Ishikawa (cell line): ENCODE results near the gene SMAD7.

Experiments used
- CEBPB ChIP-seq: IDR thresholded peaks from 2 replicates; pipeline ENCODE4 v1.6.1; 2012
- CREB1 ChIP-seq: IDR thresholded peaks from 2 replicates; pipeline ENCODE4 v1.6.1; 2012; ENCODE audit warnings: low read depth
- EGR1 ChIP-seq: IDR thresholded peaks from 2 replicates; pipeline ENCODE4 v1.6.1; 2012
- EP300 ChIP-seq: IDR thresholded peaks from 2 replicates; pipeline ENCODE4 v1.6.1; 2012; ENCODE audit warnings: borderline replicate concordance
- NFIC ChIP-seq: IDR thresholded peaks from 2 replicates; pipeline ENCODE4 v1.6.1; 2012
- RAD21 ChIP-seq: IDR thresholded peaks from 2 replicates; pipeline ENCODE4 v1.6.1; 2012; ENCODE audit warnings: low read depth
- TAF1 ChIP-seq: IDR thresholded peaks from 2 replicates; pipeline ENCODE4 v1.6.1; 2012; ENCODE audit warnings: low read depth, mild to moderate bottlenecking
- TCF12 ChIP-seq: IDR thresholded peaks from 2 replicates; pipeline ENCODE4 v1.6.1; 2012; ENCODE audit warnings: low read depth
- TEAD4 ChIP-seq: IDR thresholded peaks from 2 replicates; pipeline ENCODE4 v1.6.1; 2012
- YY1 ChIP-seq: IDR thresholded peaks from 2 replicates; pipeline ENCODE4 v1.6.1; 2012; ENCODE audit warnings: low read depth
- ZBTB7A ChIP-seq: IDR thresholded peaks from 2 replicates; pipeline ENCODE4 v1.6.1; 2012; ENCODE audit warnings: low read depth
- TF ChIP-seq, protein P1 (sequence below): IDR thresholded peaks from 2 replicates; pipeline ENCODE4 v1.6.1; 2012
- TF ChIP-seq, protein P2 (sequence below): IDR thresholded peaks from 2 replicates; pipeline ENCODE4 v1.6.1; 2012
- TF ChIP-seq, protein P3 (sequence below): IDR thresholded peaks from 2 replicates; pipeline ENCODE4 v1.6.1; 2012; ENCODE audit warnings: low read depth, mild to moderate bottlenecking

SMAD7 gene

DNA sequence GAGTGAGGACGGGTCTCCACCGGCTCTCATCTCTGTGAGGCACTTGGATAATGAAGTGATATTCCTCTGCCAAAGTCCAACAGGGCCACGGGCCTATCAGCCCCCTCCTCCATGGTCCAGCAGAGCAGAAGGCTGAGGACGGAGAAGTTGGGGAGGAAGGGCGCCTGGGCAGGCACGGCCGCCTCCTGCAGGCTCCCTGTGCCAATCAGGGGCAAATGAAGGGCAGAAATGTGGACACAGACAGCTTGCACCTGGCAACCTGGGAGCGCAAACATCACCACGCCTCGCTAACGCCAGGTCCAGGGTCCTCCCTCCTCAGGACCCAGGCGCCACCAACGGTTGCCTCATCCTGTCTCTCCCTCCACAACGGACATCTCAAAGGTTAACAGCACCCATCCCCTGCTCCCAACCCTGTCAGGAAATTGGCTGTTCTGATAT, 24.3 kb downstream of the SMAD7 start:
- TF ChIP-seq TEAD4: no peak

DNA sequence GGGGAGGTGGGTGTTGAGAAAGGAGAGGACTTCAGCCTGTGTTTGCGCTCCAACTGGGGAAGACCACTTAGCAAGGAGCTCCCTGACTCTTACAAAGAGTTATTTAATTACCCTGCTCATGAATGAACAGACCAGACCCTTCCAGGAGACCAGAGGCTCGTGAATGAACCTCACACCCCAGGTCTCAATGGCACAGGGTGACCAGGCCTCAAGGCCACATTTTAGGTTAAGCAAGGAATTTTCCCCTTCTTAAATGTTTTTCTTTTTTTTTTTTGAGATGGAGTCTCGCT, 25.3 kb downstream of the SMAD7 start:
- TF ChIP-seq CEBPB: no peak

DNA sequence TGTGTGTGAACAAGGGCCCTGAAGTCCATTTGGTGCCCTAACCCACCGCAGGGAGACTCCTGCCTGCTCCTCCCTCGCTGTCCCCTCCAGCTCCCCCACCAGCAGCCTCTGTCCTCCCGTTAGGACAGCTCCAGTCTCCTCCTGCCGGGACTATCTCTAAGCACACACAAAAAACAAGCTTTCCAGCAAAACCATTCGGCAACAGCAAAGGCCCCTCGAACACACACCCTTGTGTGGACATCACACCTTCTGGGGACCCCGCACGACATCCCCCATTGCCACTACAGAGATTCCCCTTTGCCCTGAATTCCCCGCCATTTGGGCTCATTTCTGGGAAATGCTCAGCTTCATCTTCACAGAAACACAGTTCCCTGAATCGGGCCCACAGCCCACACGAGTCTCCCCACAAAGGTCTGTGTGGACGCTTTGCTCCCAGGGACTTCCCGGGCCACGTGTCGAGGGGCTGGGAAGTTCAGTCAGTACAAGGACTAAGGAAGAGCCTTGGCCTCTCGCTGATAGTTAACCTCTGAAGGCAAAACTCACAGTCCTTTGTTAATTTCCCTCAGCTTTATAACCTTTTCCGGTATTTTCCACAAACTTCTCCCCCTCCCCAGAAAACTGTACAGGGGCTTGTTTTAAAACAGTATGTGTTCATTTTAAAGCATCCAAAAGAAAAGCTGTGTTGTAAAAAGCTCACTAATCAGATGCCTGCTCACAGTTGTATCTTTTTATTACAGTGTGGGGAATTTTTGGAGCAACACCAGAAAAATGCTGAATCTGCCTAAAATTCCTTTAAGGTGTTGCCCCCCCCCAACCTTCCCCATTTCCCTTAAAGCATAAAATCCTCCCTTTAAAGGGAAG, 25.9 kb downstream of the SMAD7 start:
- TF ChIP-seq TAF1: no peak
- no peak for TF ChIP-seq EGR1
- TF ChIP-seq YY1: no peak
- TF ChIP-seq EP300: no peak
- TF ChIP-seq, protein P1, sequence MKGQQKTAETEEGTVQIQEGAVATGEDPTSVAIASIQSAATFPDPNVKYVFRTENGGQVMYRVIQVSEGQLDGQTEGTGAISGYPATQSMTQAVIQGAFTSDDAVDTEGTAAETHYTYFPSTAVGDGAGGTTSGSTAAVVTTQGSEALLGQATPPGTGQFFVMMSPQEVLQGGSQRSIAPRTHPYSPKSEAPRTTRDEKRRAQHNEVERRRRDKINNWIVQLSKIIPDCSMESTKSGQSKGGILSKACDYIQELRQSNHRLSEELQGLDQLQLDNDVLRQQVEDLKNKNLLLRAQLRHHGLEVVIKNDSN: no peak
- TF ChIP-seq NFIC: no peak
- TF ChIP-seq RAD21: no peak
- no peak for TF ChIP-seq ZBTB7A
- TF ChIP-seq, protein P2, sequence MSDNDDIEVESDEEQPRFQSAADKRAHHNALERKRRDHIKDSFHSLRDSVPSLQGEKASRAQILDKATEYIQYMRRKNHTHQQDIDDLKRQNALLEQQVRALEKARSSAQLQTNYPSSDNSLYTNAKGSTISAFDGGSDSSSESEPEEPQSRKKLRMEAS: no peak

DNA sequence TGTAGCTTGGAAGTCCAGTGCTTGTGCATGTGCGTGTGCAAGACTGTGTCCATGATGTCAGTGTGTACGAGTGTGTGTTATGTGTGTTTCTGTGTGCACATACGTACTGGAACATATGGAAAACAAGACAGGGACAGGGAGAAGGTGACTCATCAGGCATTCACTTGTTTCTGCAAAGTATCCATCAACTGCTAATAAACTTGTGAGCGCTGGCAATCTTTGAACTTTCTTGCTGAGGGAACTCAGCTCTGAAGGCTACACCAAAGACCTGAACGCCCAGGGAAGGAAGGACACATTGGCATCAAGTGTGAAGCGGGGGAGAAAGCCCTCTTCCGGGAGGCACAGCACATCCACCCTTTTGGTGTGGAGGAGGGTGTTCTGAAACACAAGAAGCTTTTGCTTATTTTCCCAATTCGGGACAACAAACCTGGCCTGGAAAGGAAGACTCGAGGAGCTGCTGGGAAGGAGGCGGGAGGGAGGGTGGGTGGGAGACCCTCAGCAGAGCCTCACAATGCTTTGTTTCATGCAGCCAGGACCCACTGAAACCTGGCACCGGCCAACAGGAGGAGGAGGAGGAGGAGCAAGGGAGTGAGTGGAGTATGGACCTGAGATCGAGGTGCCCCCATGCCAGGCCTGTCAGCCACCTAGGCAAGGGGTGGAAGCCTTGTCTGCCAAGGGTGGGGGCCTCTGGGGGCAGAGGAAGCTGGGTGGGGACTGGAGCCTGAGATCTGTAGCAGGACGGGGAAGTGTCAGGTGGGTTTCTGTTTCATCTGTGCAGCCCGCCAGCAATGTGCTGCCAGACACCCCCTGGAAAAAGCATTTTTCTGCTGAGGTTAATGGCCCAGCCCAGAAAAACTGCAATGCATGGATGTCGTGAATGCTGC, 26.8 kb downstream of the SMAD7 start:
- no peak for TF ChIP-seq TAF1
- no peak for TF ChIP-seq YY1
- no peak for TF ChIP-seq EP300
- no peak for TF ChIP-seq NFIC
- no peak for TF ChIP-seq RAD21

DNA sequence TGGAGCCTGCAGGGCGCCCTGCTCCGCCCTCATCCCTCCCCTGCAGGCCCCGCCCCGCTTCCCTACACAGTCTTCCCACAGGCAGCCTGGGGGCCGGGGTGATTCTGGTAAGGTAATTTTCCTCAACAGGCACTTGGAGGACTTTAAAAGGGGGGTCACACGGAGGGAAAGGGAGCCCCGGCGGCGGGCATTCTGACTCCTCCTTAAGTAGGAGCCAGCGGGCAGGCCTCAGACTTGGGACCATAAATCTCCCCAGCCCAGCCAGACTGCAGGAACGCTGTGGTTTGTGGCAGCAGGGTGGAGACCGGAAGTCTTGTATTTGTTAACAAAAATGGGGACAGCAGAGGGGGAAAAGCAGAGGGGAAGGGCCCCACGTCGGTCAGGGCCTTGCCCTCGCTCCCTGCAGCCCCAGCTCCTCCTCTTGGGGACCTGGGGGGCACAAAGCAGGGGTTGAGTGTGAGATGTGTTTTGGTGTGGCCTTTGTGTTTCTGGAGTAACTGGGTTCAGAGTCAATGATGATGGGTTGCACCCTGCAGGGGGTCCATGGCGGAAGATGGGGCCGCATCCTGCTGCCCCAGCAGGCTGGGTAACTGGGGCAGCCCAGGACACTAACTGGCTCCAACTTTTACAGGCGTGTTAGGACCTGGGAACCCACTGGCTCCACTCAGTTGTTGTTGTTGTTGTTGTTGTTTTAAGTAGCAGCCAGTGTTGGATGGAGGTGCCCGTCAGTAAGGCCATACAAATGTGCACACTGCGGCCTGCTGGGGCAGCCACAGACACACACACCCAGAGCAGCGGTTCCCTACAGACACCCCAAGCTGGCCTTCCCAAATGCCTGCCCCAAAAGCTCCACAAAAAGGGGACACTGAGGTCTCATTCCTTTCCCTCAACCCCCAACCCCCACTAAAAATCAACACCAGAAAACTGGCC, 27.7 kb downstream of the SMAD7 start:
- TF ChIP-seq CREB1 (no peak), NFIC (no peak)
- TF ChIP-seq, protein P1: no peak
- TF ChIP-seq, protein P3, sequence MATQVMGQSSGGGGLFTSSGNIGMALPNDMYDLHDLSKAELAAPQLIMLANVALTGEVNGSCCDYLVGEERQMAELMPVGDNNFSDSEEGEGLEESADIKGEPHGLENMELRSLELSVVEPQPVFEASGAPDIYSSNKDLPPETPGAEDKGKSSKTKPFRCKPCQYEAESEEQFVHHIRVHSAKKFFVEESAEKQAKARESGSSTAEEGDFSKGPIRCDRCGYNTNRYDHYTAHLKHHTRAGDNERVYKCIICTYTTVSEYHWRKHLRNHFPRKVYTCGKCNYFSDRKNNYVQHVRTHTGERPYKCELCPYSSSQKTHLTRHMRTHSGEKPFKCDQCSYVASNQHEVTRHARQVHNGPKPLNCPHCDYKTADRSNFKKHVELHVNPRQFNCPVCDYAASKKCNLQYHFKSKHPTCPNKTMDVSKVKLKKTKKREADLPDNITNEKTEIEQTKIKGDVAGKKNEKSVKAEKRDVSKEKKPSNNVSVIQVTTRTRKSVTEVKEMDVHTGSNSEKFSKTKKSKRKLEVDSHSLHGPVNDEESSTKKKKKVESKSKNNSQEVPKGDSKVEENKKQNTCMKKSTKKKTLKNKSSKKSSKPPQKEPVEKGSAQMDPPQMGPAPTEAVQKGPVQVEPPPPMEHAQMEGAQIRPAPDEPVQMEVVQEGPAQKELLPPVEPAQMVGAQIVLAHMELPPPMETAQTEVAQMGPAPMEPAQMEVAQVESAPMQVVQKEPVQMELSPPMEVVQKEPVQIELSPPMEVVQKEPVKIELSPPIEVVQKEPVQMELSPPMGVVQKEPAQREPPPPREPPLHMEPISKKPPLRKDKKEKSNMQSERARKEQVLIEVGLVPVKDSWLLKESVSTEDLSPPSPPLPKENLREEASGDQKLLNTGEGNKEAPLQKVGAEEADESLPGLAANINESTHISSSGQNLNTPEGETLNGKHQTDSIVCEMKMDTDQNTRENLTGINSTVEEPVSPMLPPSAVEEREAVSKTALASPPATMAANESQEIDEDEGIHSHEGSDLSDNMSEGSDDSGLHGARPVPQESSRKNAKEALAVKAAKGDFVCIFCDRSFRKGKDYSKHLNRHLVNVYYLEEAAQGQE: no peak

DNA sequence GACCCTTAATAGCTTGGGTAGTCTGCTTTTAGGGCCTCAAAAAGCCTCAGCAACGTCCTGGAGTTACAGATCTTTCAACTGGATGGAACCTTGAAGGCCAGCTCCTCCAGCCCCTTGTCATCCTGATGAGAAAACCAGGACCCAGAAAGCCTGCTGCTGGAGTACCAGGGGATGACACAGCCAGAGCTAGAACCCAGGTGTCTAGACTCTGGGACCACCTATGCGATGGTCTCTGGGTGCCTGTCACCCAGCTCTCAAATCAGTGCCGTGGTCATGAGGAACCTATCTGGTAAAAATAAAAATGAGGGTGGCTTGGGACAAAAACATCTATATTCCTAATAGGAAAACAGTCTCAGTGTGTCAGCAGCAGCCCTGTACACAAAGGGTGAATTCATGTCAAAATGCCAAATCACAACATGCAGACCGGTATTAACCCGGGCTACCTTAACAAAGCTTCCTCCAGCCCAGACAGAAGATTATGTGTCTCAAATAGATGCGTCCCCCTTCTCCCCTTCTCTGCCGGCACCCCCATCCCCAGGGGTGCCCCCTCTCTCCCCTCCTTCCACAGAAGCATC, 28.5 kb downstream of the SMAD7 start:
- no peak for TF ChIP-seq TCF12
- TF ChIP-seq EP300: no peak
- TF ChIP-seq YY1: no peak
- TF ChIP-seq, protein P1: no peak
- no peak for TF ChIP-seq CEBPB
- TF ChIP-seq, protein P3: no peak
- TF ChIP-seq, protein P2: no peak
- no peak for TF ChIP-seq CREB1
- TF ChIP-seq NFIC: no peak
- TF ChIP-seq RAD21: no peak
